Thyroid gland (tissue), 4 donors: ENCODE results near the gene RAB6A. TPM values are rescaled to one million over a fixed set of nuclear protein-coding genes. Genes with fewer than 3 reads are reported as not detected.
"Not testable (repeated sequence)": the region's sequence is repeated elsewhere in the genome, so short reads cannot be mapped to it uniquely, and the experiment has no call there.

Source experiments
- DNase-seq, 2 donors: peaks; one replicate each; pipeline ENCODE4 v3.0.0-alpha.2; 2019
- H3K27ac ChIP-seq, 3 donors: fragments of 200-600 bp; sonication (generic); 1 replicate in 2 of 3; 2 replicates in 1 of 3; pipeline ENCODE4 v1.5.1; 2016 to 2019; ENCODE audit warnings: mild to moderate bottlenecking in 1 of 3, moderate library complexity in 1 of 3
- H3K27me3 ChIP-seq: fragments of 200-600 bp; sonication (generic); one replicate; pipeline ENCODE4 v1.5.1; 2019
- H3K36me3 ChIP-seq, 2 donors: fragments of 200-600 bp; sonication (generic); one replicate each; pipeline ENCODE4 v1.5.1; 2016 to 2019
- H3K4me1 ChIP-seq, 2 donors: fragments of 200-600 bp; sonication (generic); one replicate each; pipeline ENCODE4 v1.5.1; 2017 to 2019
- H3K4me3 ChIP-seq, 3 donors: fragments of 200-600 bp; sonication (generic); replicated peaks in 1 of 3; 1 replicate in 2 of 3; 2 replicates in 1 of 3; pipeline ENCODE4 v1.5.1; 2016; ENCODE audit warnings: mild to moderate bottlenecking in 1 of 3
- H3K9me3 ChIP-seq: fragments of 200-600 bp; sonication (generic); one replicate; pipeline ENCODE4 v1.5.1; 2017
- CTCF ChIP-seq, 6 experiments: fragments of 200-600 bp in 3 of 6; fragments of 450-650 bp in 3 of 6; sonication (generic) in 3 of 6; IDR thresholded peaks; one replicate each; pipeline ENCODE4 v1.5.1; 2016 to 2019; ENCODE audit warnings: antibody characterized with exemption in 6 of 6, mild to moderate bottlenecking in 2 of 6, inconsistent platforms in 1 of 6, moderate library complexity in 1 of 6
- POLR2A ChIP-seq, 2 donors: fragments of 450-650 bp; IDR thresholded peaks; one replicate each; pipeline ENCODE4 v1.6.1; 2017; ENCODE audit warnings: antibody characterized with exemption in 2 of 2, mild to moderate bottlenecking in 2 of 2, moderate library complexity in 1 of 2
- WGBS, 2 donors: methylation state at CpG; one replicate each; pipeline ENCODE4 v1.1.5; 2017; 5-methylcytosine and 5-hydroxymethylcytosine counted together
- intact Hi-C: fragments of 100-400 bp; cut with DNase I; formaldehyde crosslinking; loops from one replicate; pipeline ENCODE4 v1.15.1; 2023
- total RNA-seq, 4 donors: library from RNA; depleted of rRNA; stranded (reverse); fragments of >200 nt; gene quantifications; one replicate each; pipeline ENCODE4 v1.2.3, GENCODE V29; 2016

The RAB6A gene
- total RNA-seq, 4 donors from 2014 or later: 131 to 191 (median 178) TPM

DNA sequence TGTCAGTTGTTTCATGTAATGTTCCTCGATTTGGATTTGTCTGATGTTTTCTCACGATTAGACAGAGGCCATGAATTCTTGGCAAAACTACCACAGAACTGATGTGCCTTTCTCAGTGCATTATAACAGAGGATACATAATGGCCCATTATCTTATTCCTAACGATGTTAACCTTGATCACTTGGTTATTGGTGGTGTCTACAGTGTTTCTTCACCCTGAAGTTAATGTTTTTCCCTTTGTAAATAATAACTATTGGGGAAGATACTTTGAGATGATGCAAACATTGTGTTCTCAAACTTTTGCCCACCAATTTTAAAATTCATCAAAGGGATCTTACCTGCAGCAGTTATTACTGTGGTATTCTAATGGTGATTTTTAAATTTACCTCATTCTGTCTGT, 13.1 kb downstream of the RAB6A start:
- no peaks in the 10 kb centered on the region for H3K36me3 ChIP-seq
- H3K27me3 ChIP-seq: no peaks in the 10 kb centered on the region
- peaks cover 23 to 31% of the 10 kb centered on the region in 2 donors for H3K4me1 ChIP-seq
- DNase-seq: no peak
- no peak overlapping the region for H3K27ac ChIP-seq
- WGBS, 2 donors: 72 to 83% methylated on average over 3 of the region's 3 CpGs
- no peaks in the 10 kb centered on the region for H3K9me3 ChIP-seq
- H3K4me3 ChIP-seq: no peak overlapping the region
- intact Hi-C loops: no loop called here
- TF ChIP-seq POLR2A (IDR thresholded peaks at IDR 0.05): no peak
- TF ChIP-seq CTCF (IDR thresholded peaks at IDR 0.05): no peak

DNA sequence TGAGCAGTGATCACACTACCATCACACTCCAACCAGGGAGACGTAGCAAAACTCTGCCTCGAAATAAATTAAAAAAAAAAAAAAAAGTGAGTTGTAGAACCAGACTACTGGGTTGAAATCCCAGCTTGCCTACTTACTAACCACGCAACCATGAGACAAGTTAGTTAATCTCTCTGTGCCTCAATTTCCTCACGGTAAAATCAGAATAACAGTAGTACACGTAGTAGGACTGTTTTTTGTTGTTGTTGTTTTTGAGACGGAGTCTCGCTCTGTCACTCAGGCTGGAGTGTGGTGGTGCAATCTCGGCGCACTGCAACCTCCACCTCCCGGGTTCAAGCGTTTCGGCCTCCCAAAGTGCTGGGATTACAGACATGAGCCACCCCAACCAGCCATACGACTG, 14.2 kb downstream of the RAB6A start:
- Histone ChIP-seq H3K4me1 (peaks cover 14 to 25% of the 10 kb centered on the region in 2 donors), H3K27ac (peak overlapping the region in 1 of 3 donors; percentile 51), H3K27me3 (no peaks in the 10 kb centered on the region), H3K4me3 (no peak overlapping the region), H3K36me3 (no peaks in the 10 kb centered on the region), H3K9me3 (no peaks in the 10 kb centered on the region)
- intact Hi-C loops: no loop called here
- no peak for TF ChIP-seq CTCF (IDR thresholded peaks at IDR 0.05)
- no peak for TF ChIP-seq POLR2A (IDR thresholded peaks at IDR 0.05)
- no peak for DNase-seq
- 94 to 96% methylated on average over 13 of the region's 13 CpGs for WGBS, 2 donors

DNA sequence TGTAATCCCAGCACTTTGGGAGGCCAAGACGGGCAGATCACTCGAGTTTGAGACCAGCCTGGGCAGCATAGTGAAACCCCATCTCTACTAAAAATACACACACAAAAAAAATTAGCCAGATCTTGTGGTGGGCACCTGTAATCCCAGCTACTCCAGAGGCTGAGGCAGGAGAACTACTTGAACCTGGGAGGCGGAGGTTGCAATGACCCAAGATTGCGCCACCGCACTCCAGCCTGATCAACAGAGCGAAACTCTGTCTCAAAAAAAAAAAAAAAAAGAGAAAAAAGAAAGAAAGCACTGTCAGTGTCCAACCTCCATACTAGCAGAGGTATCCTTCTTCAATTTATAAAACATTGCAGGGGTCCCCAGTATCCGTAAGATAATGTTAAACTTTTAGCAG, 17.8 kb downstream of the RAB6A start:
- H3K27me3 ChIP-seq: no peaks in the 10 kb centered on the region
- H3K4me1 ChIP-seq: peaks cover 11 to 20% of the 10 kb centered on the region in 2 donors
- H3K4me3 ChIP-seq: no peak overlapping the region
- no peaks in the 10 kb centered on the region for H3K9me3 ChIP-seq
- no peaks in the 10 kb centered on the region for H3K36me3 ChIP-seq
- 89 to 90% methylated on average over 7 of the region's 7 CpGs for WGBS, 2 donors
- no peak for TF ChIP-seq POLR2A (IDR thresholded peaks at IDR 0.05)
- TF ChIP-seq CTCF (IDR thresholded peaks at IDR 0.05): no peak
- intact Hi-C loops: no loop called here
- H3K27ac ChIP-seq: no peak overlapping the region
- DNase-seq: peak in 1 of 2 donors; percentile 32

- H3K36me3 ChIP-seq, intact Hi-C loops, H3K4me3 ChIP-seq, H3K9me3 ChIP-seq, H3K27me3 ChIP-seq, DNase-seq: not testable (repeated sequence)
- 79 to 91% methylated on average over 7 of the region's 7 CpGs for WGBS, 2 donors
- H3K27ac ChIP-seq: peak overlapping the region in 1 of 3 donors; percentile 7
- peaks cover 10 to 13% of the 10 kb centered on the region in 2 donors for H3K4me1 ChIP-seq
Observed at GRCh38 chr11:73735959-73736358, 24.9 kb downstream of the RAB6A start.

DNA sequence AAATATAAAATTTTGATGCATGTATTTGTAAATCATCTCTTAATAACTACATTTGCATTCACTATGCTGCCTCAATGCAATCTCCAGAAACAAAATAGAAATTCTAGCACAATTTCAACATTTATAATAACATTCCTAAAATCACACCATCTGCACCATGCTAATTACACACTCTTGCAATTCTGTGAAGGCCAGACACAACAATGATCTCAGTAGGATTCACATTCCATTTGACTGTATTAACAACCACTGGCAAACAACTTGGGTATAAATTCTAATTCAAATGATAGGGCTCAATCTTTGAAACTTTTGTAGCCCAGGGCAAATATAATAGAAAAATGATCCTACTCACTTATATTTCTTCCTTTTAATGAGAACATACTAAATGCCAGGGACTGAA, 25.9 kb downstream of the RAB6A start:
- peaks cover 10% of the 10 kb centered on the region in 2 donors for H3K4me1 ChIP-seq
- no peaks in the 10 kb centered on the region for H3K9me3 ChIP-seq
- intact Hi-C loops: no loop called here
- no peak overlapping the region for H3K4me3 ChIP-seq
- H3K36me3 ChIP-seq: no peaks in the 10 kb centered on the region
- H3K27ac ChIP-seq: no peak overlapping the region
- H3K27me3 ChIP-seq: no peaks in the 10 kb centered on the region
- DNase-seq: no peak
- TF ChIP-seq POLR2A (IDR thresholded peaks at IDR 0.05): no peak
- no peak for TF ChIP-seq CTCF (IDR thresholded peaks at IDR 0.05)

DNA sequence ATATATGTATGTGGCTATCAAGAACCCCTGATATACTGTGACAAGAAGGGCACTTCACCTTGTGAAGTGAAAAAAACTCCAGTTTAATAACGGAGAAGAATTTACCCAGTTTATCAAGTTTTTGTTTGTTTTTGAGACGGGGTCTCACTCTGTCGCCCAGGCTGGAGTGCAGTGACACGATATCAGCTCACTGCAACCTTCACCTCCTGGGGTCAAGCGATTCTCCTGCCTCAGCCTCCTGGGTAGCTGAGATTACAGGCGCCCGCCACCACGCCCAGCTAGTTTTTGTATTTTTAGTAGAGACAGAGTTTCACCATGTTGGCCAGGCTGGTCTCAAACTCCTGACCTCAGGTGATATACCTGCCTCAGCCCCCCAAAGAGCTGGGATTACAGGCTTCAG, 26.9 kb downstream of the RAB6A start:
- WGBS, 2 donors: 84 to 91% methylated on average over 8 of the region's 8 CpGs
- H3K4me1 ChIP-seq, intact Hi-C loops, H3K36me3 ChIP-seq, H3K27me3 ChIP-seq, H3K4me3 ChIP-seq, H3K9me3 ChIP-seq, DNase-seq, H3K27ac ChIP-seq: not testable (repeated sequence)

DNA sequence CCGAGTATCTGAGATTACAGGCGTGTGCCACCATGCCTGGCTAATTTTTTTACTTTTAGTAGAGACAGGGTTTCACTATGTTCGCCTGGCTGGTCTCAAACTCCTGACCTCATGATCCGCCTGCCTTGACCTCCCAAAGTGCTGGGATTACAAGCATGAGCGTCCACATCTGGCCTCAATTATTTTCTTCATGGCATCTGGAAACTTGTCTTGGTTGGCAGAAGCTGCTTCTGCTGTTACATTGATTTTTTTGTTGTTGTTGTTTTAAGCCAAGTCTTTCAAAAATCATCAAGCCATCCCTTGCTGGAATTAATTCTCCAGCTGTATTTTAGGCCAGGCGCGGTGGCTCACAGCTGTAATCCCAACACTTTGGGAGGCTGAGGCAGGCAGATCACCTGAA, 27.9 kb downstream of the RAB6A start:
- H3K4me3 ChIP-seq, DNase-seq, H3K4me1 ChIP-seq, H3K27me3 ChIP-seq, H3K27ac ChIP-seq, H3K9me3 ChIP-seq, H3K36me3 ChIP-seq, intact Hi-C loops: not testable (repeated sequence)
- WGBS, 2 donors: 92 to 96% methylated on average over 7 of the region's 7 CpGs
